SKM-1 (cell line): ENCODE measurements around the gene CRADD.

Source experiments
- DNase-seq: peaks from one replicate; lab custom pipeline; 2025; ENCODE audit not compliant: unreplicated experiment; lab: John Stamatoyannopoulos, UW

The CRADD gene

DNA sequence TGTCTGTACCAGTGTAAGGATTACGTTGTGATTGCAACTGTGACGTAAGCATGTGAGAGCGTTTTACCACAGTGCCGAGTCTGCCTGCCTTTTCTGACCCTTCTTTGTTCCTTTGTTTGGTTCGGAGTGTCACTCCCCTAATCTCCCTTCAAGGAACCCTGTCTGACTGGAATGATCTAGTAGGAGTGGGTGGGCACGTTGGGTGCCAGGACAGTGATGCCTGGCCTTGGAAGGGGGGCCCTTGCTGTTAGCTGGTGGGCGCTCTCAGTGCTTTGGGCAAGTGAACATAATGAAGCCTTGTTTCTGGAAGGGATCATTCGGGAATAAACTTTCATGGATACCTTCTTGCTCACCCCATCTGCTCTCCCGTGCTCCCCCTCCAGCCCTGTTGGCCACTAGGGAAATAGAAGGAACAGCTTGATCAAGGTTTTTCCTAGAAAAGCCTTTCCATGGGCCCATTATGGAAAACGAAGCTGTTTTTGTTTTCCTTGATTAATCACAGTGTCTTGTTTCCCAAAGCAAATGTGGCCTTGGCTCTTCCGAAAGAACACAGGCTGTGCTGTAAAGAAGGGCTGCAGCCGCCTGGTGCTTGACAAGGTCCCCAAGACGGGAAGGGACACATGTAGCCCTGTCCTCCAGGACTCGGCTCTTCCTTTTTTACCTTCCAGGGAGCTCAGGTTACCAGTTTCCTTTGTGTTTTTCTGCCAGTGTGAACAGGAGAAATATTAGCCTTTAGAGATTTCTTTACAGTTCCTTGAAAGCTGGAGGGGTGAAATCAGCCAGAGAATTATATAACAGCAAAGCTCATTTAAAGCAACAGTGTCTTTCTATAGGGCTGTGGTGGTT is 215.5 kb downstream of the CRADD start:
- no peak for DNase-seq

DNA sequence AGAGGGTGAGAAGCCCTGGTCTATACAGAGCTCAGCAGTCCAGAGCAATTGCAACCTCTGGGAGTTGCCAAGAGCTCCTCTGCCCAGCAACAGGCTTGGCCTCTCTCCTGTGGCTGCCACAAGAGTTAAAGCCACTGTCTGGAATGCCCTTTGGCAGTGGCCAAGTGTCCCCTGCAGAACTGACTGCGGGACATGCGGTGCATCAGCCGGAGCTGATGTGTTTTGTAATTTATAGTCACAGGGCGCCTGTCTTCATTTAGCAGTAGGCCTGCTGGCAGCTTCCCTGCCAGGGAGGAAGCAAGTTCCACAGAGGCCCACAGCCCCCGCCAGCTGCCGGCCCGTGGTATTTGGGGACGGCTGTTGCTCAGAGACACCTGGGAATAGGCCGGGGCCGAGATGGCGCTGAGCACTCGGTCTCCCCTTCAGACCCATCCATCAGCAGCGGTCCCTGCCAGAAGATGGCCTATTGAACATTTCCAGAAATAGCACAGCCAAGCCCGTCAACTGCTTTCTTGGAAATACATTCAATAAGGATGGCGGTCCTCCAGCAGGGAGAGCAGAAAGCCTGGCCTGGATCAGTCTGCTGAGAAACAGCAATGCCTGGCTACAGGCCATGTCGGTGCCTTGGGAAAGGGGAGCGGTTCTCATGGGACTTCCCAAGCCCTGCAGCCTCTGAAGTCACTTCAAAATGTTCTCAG is 217.4 kb downstream of the CRADD start:
- no peak for DNase-seq

DNA sequence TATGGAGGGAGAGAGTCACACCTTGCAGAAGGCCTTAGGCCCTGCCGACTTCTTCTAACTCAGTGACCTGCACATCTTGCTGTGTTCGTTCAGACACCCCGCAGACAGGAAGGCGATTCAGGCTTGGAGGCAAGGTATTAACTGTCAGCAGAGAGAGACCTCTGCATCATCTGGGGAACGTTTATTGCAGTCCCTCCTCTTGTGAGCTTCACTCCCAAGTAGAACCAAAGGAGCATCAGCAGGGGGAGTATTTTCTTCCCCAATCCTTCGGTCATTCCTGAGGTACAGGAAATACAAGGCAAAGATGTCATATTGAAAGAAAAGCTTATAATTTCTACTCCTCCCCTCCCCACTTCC is 217.9 kb downstream of the CRADD start:
- DNase-seq: no peak

DNA sequence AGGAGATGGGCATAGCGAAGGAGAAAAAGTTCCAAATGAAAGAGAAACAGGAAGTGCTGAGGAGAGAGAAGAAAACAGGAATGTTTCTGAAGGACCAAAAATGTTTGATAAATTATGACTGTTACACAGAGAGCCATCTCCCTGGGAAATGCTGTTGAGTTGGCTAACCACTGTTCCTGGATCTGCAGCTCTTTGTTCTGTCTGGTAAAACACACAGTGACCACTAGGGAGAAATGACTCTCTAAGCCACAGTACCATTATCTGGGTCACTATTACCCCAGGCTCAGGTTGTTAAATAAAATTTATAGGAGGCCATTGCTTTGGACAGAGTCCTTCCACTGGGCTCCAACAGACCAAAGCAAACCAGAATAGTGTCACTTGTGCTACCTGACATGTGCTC is 219.3 kb downstream of the CRADD start:
- no peak for DNase-seq

DNA sequence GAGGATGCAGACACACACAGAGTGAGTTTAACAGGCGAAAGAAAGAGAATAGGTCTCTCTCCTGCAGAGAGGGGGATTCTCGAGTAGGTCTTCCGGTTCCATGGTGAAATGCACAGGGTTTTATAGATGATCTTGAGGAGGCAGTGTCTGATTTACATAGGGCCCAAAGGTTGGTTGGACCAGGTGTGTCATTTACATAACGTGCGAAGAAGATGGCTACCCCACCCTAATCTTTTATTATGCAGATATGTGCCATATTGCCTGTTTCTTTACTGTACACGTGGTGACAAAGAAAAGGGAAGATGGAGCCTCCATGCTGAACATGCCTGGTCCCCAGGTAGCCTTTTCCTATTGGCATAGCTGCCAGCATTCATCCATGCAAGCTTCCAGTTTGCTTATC is 219.8 kb downstream of the CRADD start:
- no peak for DNase-seq

DNA sequence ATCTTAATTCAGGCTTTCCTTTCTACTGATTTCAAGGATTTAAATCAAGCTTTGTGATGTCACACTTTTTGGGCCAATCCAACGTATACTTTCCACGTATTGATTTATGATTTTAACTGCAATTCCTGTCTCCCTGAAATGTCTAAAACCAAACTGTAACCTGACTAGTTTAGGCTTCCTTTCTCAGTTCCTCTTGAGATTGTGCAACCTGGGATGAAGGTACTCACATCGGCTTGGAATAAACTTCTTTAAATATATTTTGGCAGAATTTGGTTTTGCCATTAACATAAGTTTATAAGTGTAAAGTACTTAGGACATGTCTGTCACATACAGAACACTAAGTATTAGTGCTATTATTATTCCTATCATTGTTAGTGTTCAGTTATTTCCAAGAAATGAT is 224.6 kb downstream of the CRADD start:
- no peak for DNase-seq

DNA sequence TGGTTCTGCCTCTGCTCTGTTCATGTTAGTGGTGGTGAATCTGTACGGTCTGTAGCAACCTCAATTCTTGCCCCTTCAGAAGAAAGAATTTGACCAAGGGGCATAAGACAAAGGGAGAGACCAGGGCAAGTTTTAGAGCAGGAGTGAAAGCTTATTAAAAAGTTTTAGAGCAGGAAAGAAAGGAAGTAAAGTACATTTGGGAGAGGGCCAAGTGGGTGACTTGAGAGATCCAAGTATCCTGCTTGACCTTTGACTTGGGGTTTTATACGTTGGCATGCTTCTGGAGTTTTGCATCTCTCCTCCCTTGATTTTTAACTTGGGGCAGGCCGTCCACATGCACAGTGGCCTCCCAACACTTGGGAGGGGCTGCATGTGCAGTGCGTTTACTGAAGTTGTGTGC is 225.0 kb downstream of the CRADD start:
- no peak for DNase-seq

DNA sequence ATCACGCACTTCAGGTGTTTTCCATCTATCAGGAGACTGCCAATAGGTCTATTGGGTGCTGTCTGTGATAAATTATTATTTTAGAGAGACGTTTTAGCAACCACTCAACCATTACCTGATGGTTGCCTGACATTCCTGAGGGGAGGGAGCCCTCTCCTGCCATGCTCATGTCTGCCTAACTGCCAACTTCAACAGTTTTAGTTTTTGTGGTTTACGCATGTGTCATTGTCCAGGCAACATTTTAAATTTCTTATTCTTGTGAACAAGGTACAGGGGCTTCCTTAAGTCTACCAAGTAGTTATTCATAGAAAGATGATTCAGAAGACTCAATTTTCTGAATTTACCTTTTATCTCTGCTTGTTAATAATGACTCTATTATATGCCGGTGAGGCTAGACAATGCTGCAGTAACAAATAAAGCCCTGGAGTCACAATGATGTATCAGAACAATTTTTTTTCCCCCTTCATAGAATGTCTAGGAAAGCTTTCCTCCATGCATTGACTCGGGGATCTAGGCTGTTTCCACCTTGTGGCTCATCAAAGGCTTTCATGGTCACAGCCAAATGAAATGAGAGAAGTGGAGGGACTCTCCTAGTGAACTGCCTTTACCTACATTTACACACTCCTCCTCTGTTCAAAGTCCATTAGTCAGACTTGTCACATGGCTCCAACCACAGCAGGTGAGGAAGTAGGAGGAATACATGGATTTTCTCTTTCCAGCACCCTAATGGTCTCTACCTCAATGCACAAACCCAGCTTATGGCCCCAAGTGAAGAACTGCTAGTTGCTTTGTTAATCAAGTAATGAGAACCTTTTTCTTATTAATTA is 225.8 kb downstream of the CRADD start:
- no peak for DNase-seq

DNA sequence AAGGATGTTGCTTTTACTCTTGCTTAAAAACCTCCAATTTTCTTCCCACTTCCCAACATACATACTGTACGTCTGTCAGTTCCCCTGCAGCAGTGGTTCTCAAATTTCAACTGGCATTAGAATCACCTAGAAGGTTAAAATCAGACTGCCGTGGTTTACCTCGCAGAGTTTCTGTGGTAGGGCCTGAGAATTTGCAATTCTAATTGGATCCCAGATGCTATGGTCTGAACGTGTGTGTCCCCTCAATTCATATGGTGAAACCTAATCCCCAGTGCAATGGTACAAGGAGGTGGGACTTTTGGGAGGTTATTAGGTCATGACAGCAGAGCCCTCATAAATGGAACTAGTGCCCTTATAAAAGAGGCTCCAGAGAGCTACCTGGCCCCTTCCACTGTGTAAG is 226.9 kb downstream of the CRADD start:
- DNase-seq: no peak

DNA sequence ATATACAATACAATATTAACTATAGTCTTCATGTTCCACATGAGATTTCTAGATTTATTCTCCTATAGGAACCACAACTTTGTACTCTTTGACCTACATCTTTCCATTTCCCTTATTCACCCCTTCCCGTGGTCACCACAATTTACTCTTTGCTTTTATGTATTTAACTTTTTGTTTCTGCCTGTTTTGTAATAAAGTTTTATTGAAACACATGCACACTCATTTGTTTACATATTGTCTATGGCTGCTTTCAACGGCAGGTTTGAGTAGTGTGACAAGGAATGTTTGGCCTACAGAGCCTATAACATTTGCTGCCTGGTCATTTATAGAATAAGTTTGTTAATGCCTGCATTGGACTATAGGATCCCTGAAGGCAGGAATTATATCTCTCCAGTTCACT is 231.1 kb downstream of the CRADD start:
- no peak for DNase-seq

DNA sequence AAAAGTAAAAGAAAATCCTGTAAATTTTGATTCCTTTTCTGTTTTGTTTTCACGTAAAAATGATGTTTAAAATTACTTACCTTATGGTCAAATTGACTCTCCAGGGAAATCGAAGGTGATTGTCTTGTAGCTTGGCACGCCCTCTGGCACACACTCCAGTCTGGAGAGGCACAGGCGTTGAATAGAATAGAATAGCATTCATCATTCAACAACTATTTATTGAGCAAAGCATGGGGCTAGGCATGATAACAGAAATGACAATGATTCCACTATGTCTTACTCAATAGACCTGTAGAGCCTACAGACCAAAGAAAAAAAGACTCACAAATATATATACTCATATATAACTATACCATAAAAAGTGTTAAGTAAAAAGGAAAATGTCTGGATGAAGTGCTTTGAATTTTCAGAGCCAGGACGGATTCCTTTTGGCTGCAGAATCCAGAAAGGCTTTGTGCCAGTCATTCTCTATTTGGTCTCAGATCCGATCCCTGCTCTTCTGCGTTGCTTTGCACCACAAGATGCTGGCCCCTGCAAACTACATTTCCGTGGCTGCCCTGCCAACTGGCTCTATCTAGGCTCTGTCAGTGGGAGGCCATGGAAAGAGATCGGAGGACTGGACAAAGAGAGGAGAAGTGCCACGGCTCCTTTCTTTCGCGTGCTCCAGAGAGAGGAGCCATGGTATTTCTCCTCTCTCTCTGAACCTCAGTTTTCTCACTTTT is 231.8 kb downstream of the CRADD start:
- no peak for DNase-seq

DNA sequence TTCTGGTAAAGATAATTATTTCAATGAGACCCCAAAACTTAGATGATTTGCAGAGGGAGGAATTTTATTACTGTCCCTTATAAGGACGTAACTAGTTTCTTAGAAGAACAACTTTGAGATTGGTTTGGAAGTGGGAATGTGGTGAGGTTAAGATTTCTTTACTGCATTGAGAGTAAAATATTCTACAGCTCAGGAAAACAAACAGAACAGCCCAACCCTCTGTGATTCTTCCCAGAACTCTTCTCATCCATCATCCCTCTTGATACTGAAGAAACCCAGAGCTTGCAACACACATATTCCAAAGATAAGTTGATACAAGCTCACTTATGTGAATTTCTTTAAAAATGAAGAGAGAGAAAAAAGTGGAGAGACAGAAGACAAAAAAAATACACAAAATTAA is 234.2 kb downstream of the CRADD start:
- no peak for DNase-seq

DNA sequence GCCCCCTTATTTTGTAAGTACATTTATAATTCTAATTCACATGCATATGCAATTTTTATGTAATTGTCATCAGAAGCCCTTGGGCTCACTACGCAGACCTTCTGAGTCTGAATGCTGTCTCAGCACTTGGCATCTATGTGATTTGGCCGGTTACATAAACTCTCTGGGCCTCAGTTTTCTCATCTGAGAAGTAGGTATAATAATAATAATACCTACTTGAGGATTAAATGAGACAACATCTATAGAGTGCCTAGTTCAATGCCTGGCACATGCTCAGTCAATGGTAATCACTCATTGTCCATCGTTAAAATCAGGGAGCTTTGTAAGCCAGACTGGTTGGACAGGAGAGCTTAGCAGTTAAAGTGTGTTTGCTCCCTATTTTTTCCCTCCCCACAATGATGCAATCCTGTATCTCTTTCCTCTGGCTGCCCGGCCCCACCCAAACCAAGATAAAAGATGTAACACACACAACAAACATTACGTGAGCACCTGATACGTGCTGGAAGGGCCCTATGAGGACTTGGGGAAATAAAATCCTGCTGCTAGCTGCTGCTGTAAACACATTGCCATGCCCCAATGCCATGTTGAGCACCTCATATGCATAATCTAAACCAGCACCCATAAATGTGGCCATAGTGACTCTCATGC is 235.0 kb downstream of the CRADD start:
- no peak for DNase-seq

DNA sequence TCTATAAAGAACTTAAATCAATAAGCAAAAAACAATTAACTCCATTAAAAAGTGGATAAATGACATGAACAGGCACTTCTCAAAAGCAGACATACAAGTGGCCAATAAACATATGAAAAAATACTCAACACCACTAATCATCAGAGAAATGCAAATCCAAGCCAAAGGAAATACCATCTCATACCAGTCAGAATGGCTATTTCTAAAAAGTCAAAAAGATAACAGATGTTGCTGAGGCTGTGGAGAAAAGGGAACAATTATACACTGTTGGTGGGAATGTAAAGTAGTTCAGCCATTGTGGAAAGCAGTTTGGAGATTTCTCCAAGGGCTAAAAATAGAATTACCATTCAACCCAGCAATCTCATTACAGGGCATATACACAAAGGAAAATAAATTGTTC is 236.7 kb downstream of the CRADD start:
- DNase-seq: no peak

DNA sequence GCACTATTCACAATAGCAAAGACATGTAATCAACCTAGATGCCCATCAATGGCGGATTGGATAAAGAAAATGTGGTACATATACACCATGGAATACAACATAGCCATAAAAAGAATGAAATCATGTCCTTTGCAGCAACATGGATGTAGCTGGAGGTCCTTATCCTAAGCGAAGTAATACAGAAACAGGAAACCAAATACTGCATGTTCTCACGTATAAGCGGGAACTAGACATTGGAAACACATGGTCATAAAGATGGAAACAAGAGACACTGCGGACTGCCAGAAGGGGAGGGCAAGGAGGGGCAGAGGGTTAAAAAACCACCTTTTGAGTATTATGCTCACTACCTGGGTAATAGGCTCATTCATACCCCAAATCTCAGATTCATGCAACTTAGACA is 237.1 kb downstream of the CRADD start:
- no peak for DNase-seq

DNA sequence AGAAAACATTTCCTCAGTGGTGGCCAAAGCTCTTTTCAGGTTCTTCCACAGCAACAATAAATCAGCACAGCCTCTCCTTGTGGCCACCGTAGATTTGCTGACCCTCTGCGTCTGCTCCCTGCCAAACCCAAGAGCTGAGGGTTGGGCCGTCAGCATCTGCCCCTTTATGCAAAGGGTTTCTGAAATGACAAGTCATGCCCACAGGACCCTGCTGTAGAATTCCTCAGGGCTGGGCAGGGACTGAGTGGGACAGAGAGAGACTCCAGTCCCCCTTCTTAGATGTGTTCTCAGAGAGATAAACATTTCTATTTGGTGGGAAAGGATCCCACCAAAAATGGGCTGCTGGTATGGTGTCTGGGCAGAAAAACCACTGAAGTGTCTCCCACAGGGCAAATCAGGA is 238.2 kb downstream of the CRADD start:
- no peak for DNase-seq

DNA sequence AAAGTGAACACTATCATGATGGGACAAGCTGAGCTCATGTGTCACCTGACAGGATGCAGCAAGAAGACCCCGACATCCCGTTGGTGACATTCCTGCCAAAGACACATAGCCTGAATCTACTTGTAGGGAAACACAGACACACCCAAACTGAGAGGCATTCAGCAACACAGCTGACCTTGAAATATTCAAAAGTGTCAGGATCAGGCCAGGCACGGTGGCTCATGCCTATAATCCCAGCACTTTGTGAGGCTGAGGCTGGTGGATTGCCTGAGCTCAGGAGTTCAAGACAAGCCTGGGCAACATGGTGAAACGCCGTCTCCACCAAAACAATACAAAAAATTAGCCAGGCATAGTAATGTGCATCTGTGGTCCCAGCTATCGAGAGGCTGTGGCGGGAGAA is 239.2 kb downstream of the CRADD start:
- DNase-seq: no peak

DNA sequence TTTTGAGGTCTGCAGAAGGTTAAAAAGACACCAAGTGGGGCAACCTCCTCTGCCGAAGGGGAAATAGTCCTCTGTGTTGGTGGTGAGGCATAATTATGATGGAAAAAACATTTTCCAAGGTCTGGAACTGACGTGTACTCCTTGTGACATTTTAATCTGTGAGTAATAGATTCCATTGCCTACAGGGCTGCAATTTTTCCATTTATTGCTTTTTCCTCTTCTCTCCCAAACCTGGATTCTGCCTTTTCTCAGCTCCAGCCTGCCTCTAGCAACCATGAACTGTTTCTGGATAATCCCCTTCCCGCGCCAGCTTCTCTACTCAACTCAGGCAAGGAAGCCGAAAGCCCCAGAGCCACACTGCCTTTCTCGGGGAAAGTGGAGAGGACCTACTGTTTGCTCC is 241.1 kb downstream of the CRADD start:
- DNase-seq: no peak

DNA sequence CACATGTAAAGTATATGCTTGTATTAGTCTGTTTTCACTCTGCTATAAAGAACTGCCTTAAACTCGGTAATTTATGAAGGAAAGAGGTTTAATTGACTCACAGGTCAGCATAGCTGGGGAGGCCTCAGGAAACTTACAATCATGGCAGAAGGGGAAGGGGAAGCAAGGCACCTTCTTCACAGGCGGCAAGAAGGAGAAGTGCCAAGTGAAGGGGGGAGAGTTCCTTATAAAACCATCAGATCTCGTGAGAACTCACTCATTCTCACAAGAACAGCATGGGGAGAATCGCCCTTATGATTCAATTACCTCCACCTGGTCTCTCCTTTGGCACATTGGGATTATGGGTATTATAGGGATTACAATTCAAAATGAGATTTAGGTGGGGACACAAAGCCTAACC is 241.7 kb downstream of the CRADD start:
- no peak for DNase-seq

DNA sequence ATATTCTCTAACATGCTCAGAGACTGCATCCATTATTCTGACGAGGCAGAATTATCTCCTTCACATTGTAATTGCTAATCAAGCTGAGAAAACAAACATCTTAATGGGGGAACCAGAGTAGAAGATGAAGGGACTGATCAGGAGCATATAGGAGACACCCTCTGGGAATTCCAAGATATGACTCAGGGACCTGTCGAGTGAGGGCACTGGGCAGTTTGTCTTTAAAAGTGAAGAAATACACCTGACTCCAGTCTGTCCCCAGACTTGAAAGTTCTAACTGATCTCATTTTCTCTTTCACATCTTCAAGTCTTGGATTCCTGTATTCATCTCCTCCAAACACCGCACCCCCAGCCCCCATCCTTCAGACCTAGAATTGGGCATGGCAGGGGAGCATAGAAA is 244.3 kb downstream of the CRADD start:
- DNase-seq: no peak

DNA sequence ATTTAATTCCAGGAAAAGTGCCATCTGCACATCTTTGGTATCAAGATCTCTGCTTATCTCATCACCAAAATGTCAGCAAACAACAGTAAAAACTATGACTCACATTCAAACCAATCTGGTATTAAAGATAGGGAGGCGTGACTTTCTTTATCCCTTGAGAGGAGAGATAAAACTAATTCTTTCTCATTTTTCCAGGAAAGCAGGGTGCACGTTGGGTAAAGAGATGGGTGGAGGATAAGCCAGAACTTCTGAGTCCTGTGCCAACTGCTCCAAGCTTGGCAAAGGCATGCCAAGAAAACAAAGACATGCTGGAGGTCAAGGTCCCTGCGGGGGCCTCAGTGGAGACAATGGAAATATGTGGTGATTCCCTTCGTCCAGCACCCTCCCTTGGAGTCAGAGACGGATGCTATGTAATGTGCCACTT is 245.4 kb downstream of the CRADD start:
- DNase-seq: no peak
